ENCODE results near the gene LYRM4.

The LYRM4 gene

DNA sequence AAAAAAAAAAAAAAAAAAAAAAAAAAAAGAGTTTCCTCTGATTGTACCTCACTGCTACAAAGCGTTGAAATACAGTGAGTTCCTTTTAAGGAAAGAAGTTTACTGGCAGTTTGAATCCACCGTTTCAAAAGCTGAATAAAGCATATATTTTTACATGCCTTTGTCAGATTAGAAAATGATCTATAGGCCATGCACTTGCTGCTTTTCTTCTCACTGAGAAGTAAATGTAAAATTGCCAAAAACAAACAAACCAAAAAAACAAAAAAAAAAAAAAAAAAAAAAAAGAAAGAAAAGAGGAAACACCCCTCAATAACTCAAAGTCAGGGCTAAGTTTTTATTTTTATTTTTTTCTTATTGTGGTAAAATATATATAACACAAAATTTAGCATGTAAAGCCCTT is 81.9 kb downstream of the LYRM4 start:
- no peak for DNase-seq (ENCODE audit: low read depth in 2 of 3, low spot score in 1 of 3)

DNA sequence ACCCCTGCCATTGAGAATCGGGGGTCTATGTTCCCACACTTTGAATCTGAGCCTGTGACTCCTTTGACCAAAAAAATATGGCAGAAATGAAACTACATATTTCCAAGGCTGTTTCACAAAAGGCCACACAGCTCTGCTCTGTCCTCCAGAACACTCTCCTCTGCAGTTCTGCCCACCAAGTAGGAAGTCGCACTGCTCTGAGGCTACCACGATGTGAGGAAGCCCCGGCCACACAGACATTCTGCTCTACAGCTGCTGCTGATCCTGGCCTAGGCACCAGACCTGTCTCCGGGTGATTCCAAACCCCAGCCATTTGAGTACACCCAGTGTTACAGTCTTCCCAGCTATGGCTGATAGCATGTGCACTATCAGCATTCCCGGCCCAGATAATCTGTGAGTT is 85.1 kb downstream of the LYRM4 start:
- no peak for DNase-seq (ENCODE audit: low read depth in 2 of 3, low spot score in 1 of 3)

DNA sequence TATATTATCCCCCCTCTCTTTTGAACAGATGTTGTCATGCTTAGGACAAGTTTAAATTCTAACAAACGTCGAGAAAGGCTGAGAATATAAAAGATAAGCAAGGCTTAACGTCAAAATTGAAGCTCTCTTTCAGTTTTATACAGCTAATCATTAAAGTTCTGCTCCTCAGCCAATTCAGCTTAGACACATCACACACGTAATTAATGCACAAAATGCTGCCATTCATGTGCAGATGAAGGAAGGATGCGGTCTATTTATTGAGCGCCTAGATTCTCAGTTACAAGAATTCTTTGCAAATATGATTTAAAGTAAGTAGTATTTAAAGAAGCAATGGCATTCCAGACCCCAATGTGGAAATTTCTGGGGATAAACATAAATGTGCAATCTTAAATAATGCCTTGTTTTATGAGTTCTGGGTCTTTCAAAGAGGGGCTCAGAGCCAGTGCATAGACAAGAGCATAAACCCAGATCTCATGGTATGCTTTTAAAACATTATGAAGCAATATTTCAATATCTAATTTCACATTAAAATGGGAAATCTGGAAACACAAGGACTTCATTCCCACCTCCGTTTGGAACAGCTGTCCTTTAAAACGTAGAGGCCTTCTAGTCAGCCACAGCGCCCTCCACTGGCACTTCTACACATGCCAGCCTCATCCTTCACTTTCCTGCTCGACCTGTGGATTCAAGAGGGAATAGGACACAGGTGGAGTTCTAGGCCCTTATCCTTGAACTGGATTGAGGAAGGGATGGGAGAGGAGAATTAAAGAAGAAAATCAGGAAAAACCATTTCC is 85.8 kb downstream of the LYRM4 start:
- no peak for DNase-seq (ENCODE audit: low read depth in 2 of 3, low spot score in 1 of 3)

DNA sequence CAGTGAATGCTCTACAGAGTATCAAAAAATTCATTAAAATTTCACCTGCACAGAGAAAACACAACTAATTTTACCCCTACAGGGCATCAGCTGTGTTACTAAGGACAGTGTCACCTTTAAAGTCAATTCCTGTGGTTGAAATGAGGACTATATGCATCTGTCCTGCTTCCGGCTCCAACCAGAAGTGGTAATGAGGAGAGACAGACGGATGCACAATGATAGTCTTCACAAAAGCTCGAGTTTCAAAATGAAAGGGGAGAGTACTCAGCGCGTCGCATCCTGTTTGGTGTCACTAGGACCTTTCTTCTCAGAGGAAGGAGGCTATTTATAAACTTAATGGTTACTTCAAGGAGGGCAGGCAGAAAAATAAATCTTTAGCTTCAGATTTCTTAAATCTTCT is 86.5 kb downstream of the LYRM4 start:
- peak; percentile 26 to 55 (median 36) for DNase-seq (ENCODE audit: low read depth in 2 of 3, low spot score in 1 of 3)

DNA sequence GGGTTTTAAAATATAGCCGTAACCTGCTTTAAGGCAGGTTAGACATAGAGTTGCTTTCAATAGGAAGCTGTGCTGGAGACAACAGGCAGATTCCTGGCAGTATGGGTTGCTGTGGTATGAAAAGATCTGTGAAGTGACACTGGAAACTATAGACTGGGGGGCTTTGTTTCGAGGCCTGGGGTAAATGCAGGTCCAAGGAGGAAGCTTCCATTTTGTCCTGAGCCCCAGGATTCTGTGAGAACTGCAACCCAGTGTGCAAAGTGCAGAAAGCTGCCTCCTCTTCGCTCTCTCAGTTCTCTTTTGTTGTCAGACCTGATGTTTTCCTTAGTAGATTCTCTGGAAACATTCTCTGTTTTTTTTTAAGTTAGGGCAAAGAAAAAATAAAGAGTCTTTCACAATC is 86.9 kb downstream of the LYRM4 start:
- DNase-seq (ENCODE audit: low read depth in 2 of 3, low spot score in 1 of 3): no peak

DNA sequence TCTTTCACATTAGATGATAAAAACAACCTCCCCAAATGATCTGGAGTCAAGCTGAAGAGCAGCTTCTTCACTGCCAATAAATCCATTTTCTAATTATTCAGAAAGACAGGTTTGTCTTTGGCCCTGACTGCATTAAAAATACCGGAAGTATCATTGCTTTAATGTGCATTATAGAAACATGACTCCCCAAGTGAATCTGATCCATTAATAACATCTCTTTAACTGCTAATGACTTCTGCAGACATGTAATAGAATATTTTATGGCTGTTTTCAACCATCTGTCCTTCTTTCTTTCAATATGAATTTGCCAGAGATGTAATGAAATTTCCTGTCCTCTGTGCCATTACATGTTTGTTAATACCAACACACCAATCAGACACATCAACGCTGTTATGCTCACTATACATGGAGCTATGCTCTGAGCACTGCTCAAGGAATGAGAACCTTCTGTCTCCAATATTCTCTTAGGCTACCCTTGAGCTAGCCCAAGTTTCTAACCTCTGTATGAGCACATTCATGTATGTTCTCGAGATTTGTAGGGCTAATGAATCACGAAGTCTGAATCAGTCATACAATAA is 87.8 kb downstream of the LYRM4 start:
- no peak for DNase-seq (ENCODE audit: low read depth in 2 of 3, low spot score in 1 of 3)

DNA sequence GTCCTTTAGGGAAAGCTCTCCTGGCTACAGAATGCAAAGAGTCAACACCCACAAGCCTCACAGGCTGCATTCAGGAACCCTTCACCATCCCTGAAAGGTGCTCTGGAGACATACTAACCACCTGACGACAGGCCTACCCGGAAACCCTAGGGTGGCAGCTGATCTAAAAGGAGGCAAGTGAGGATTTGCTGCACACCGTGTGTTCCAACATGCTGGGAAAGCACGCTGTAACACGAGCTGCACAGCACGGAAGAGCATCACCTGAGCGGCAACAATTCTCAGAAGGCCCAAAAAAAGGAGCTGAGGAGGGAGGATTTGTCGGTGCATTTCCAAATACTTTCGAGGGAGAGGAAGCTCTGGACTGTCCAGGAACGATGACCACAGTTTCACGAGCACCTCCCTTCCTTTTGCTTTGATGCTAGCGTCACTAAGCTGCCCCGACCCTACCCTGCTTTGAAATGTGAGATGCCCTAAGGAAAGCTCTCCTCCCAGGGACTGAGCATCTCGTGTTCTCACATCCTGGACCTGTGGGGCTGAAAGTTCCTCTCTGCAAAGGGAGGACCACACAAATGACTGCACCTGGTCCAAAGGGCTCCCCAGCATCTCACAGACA is 88.6 kb downstream of the LYRM4 start:
- DNase-seq (ENCODE audit: low read depth in 2 of 3, low spot score in 1 of 3): no peak

DNA sequence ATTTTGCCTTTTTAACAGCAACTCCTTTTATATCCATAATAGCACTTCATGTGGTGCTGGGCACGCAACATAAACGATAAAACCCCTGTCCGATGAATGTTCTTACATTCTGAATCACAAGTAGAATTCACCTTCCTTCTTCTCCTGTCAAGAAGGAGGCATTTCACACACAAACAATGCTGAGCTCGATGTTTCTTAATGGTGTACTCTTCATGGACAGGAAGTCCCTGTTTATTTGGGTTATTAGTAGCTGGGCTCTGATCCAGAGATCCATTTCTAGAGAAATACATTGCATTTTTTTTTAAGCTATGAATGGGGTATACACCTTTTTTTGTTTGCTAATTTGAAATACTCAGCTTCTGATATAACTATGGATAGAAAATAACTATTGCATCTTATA is 93.2 kb downstream of the LYRM4 start:
- DNase-seq (ENCODE audit: low read depth in 2 of 3, low spot score in 1 of 3): no peak

DNA sequence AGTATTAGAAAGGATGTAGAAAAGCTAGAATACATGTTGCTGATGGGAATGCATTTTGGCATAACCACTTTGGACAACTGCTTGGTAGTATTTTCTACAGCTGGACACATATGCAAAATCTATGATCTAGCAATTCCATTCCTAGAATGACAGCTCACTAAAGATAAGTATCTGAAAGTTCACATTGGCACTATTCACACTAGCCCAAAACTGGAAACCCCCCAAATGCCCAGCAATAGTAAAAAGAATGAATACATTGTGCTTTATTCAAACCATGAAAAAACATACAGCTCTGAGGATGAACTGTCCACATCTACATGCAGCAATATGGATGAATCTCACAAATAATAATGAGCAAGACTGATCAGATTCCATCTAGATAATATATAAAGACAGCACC is 96.7 kb downstream of the LYRM4 start:
- no peak for DNase-seq (ENCODE audit: low read depth in 2 of 3, low spot score in 1 of 3)

DNA sequence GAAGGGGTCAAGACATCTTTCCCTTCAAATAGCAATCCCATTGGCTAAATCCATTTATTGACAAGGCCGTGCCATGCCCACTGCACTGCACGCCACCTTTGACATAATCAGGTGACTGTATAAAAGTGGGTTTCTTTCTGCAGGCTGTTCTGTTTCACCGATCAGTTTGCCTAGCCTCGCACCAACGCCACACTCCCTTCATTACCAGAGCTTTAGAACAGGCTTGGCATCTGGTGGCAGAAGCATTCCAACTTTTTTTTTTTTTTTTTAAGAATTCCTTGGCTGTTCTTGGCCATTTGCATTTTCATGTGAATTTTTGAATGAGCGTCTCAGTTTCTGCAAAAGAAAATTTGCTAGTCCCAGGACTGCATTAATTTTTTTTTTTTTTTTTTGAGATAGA is 97.5 kb downstream of the LYRM4 start:
- no peak for DNase-seq (ENCODE audit: low read depth in 2 of 3, low spot score in 1 of 3)

DNA sequence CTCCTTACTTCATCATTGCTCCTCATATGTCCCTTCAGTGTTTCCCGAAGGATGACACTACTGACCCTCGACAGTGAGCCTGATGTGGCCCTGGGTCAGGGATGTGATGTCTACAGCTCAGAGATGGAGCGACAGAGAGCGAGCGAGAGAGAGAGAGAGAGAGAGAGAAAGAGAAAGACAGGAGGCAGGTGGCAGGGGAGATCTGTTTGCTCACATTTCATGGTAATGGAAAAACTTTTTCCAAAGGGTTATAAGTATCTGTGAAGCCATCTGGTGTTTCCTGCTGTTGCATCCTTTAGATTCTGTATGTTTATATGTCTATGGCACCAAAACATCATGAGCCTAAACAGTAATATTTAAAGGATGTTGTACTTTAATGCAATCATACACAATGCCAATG is 98.4 kb downstream of the LYRM4 start:
- no peak for DNase-seq (ENCODE audit: low read depth in 2 of 3, low spot score in 1 of 3)

DNA sequence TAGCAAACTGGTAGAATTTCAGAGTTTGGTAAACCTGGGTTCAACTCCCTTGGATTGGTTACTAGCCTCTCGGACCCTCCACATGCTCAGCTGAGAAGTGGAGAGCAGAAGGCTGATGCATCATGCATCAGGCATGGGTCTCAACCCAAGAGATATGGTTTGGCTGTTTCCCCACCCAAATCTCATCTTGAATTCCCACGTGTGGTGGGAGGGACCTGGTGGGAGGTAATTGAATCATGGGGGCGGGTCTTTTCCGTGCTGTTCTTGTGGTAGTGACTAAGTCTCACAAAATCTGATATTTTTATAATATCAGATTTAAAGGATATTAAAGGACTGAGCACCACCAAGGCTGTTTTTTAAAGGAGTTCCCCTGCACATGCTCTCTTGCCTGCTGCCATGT is 100.5 kb downstream of the LYRM4 start:
- DNase-seq (ENCODE audit: low read depth in 2 of 3, low spot score in 1 of 3): no peak

DNA sequence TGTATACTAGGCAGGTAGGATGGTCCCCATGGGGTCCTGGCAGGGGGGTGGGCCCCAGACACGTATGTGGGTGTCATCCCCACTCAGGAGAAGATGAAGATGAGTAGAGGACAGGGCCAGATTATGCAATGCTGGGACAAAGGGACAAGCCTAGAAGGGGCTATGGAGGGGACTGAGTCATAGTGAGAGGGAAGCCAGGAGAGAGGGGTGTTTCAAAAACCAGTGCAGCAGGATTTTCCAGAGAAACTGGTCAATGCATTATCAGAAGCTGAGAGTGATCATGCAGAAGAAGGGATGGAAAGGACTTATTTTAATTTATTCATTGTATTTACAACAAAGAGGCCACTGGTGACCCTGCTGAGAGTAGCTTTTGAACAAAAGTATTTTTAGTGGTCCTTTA is 101.6 kb downstream of the LYRM4 start:
- no peak for DNase-seq (ENCODE audit: low read depth in 2 of 3, low spot score in 1 of 3)

DNA sequence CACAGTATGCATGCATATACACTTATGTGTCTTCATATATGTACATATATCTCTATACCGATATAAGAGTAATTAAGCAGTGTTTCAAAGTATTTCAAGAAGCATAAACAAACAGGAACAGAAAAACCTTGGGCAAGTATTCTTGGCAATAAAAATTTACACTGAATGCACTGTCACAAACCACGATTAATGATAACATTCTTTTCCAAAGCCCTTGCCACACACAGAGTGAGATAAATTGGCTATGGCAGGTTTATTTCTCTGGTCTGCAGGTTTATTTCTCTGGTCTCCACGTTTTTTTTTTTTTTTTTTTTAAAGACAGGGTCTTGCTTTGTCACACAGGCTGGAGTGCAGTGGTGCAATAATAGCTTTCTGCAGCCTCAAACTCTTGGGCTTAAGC is 102.6 kb downstream of the LYRM4 start:
- no peak for DNase-seq (ENCODE audit: low read depth in 2 of 3, low spot score in 1 of 3)

DNA sequence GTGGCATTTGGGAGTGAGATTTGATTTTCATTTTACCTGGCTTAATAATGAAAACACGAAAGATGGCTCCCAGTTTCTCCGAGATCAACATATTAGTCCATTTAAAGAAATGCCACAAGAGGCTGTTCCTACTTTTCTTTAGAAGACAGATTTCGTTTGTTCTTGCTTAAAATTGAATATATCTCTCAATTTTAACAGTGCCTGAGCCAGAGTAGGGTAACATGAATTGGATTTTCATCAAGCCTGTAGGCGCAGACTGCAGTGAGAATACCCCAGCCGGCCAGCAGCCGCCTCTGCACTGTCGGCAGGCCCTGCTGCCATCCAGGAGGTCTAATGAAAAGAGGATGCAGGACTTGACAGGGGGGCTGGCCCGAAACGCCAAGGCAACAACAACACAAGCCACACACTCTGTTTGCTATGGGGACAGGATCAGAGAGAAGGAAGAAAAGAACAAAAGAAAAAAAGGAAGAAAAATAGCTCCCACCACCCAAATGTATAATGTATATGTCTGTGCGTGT is 103.1 kb downstream of the LYRM4 start:
- no peak for DNase-seq (ENCODE audit: low read depth in 2 of 3, low spot score in 1 of 3)

DNA sequence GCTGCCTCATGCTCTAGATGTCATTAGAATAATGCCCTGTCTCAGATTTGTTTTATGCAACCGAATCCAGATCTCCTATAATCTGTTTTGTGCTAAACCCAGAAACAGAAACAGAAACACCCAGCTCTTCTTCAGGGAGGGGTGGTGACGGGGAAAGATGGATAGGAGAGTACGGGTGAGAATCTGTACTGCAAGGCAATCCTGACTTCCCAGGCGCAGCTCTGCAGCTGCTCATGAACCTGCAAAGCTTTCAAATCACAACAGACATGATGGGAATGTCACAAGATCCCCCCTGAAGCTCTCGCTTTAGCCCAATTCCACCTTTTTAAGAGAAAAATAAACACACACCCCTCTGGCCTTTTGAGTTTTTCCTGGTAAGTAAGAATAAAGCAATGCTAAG is 104.1 kb downstream of the LYRM4 start:
- DNase-seq (ENCODE audit: low read depth in 2 of 3, low spot score in 1 of 3): no peak

DNA sequence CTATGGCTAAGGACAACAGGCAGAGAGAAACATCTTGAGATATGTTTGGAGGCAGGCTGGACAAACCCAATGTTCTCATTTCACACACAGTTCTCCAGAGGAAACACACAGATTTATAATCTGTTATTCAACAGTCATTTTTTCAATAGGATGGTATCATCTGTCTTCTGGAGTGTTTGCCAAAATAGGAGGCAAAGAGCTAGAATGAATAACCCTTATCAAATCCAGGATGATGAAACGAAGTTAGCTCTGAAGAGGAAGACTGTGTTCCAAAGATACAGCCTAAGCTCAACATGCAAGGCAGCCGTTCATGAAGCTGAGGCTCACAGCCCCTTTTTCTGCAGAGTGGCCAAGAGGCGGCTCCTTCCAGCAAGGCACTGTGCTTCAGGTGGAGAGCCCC is 104.8 kb downstream of the LYRM4 start:
- DNase-seq (ENCODE audit: low read depth in 2 of 3, low spot score in 1 of 3): no peak

DNA sequence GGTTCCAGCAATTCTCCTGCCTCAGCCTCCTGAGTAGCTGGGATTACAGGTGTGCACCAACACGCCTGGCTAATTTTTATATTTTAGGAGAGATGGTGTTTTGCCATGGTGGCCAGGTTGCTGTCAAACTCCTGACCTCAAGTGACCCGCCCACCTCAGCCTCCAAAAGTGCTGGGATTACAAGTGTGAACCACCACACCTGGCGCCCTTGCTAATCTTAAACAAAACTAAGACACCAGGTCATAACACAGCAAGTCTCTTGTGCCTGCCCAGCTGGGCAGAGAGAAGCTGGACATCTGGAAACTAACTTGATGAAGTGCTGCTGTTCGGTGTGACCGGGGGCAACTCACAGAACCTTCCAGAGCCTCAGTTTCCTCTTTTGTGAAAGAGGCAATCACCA is 107.6 kb downstream of the LYRM4 start:
- DNase-seq (ENCODE audit: low read depth in 2 of 3, low spot score in 1 of 3): no peak

DNA sequence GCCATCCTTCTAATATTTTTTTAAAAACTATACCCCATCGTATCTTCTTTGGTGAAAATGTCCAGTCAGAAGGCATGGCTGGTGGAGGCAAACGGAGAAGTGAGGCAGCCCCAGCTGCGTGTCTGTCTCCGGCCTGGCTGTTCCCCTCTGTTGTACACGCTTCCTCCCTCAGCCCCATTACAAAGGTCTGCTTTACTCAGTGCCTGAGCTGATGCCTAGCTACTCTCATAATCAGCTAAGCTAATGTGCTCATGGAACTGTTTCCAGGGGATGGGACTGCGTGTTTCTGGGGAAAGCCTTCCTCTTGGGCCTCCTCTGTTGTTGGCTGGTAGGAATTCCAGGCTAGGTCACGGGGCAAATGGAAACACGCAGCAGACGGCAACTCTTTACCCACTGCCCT is 108.3 kb downstream of the LYRM4 start:
- no peak for DNase-seq (ENCODE audit: low read depth in 2 of 3, low spot score in 1 of 3)

DNA sequence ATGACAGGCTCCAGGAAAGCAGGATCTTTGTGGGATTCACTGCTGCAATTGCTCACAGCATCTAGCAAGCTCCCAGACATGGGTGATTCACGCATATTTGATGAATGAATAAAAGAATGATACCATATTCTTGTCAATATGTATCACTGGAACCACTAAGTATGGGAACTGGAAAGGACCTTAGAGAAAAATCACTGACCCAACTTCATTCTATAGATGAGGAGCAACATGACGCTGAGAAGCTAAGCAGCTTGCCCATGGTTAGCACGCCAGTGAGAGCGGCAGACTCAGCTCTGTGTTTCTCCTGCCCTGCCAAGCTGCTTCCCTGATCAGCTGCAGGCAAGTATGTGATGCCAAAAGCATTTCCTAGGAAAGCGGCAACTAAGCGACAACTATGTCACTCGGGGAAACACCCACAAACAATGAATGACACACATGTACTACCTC is 108.8 kb downstream of the LYRM4 start:
- DNase-seq (ENCODE audit: low read depth in 2 of 3, low spot score in 1 of 3): no peak

DNA sequence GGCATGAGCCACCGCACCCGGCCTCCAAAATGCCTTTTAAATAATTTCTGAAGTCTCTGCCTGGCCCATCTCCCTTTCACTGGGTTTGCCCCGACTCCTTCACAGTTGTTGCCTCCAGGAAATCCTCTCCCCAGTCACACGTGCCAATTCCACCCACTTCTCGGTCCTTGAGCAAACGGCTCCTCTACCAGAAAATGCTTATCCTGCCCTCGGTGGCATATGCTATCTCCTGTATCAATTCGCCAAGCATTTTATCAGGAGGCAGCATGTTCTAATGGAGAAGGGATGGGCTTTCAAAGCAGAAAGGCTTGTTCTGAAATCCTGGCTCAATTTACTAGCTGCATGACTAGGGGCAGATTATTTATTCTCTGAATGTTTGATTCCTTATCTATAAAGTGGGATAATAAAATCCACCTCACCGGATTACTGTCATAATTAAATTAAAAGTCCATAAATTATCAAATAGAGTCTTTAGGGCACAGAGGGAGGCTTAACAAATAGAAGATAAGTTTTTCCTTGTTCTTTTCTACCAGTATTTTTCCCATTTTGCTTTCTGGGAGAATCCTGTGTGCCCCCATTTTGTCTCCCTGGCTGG is 109.3 kb downstream of the LYRM4 start:
- no peak for DNase-seq (ENCODE audit: low read depth in 2 of 3, low spot score in 1 of 3)

DNA sequence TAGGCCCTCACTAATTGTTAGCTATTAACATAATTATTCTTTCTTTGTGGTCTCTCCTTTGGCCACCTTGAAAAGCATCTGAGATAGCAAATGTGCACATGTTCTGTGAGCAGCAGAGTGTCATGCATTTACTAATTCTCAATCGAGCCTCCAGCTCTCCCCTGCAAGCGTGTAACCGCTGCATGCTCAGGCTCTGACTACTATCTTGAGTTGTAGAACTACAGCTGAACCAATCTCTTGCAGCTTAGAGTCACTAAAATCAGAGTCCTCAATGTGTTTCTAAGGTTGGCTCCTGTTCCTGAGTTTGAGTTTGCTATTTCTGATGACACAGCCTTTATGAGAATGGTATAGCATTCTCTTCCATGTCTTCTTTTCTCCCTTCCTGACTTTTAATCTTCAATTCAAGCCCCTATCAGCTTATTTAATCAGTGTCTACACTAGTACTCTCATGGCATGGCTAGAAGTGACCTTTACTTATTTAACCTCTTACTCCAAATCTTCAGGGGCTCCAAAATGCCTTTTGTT is 110.1 kb downstream of the LYRM4 start:
- no peak for DNase-seq (ENCODE audit: low read depth in 2 of 3, low spot score in 1 of 3)

Measured in stimulated activated CD4-positive, alpha-beta T cell treated with anti-CD3 and anti-CD28 coated beads, Interleukin-12 subunit alpha, Interleukin-12 subunit beta, amount 100 ng/mL, for 48 hours (primary cell).